ENCODE results near the gene ACTR5. TPM values are rescaled to one million over a fixed set of nuclear protein-coding genes. Genes with fewer than 3 reads are reported as not detected.

The ACTR5 gene
- 5.9 TPM for polyA plus RNA-seq (ENCODE audit: insufficient read length)

- DNase-seq (ENCODE audit: low read depth): peak; percentile 48
Observed at GRCh38 chr20:38748097-38748860, at the start of gene ACTR5. TSS of gene ACTR5 (plus strand) at chr20:38748460. CDS start at chr20:38748479, 19 bp downstream.

DNA sequence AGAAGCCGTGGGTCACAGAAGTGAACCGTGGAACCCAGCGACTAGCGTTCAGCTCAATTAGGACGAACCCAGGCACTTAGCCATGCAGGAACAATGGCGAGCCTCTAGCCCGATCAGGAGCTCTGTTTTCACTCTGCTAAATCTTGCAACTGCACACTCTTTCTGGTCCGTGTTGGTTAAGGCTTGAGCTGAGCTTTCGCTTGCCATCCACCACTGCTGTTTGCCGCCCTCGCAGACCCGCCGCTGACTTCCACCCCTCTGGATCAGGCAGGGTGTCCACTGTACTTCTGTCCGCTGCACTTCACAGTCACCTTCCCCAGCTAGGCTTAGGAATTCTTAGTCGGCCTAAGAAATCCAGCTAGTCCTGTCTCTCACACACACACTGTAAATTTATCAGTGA is 49.7 kb upstream of the ACTR5 start:
- no peak for DNase-seq (ENCODE audit: low read depth)

GRCh38 chr20:38700141-38700540 is 48.1 kb upstream of the ACTR5 start:
- DNase-seq (ENCODE audit: low read depth): no peak

DNA sequence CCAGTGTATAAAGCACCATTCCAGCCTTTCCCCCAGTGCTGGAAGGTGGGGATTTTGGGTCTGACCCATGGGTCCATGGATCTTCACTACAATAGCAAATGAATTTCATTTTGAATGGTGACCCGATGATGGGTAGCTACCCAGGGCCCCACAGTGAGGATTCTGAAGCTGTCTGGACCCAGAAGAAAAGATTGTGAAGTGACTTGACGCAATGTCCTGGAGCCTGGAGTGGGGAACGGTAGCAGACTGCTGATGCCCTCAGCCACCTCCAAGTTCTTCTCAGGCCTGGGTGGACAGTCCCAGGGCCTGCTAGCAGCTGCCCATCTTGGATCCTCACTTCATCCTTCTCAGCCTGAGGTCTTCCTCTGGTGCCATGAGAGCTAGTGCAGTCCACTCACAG is 47.3 kb upstream of the ACTR5 start:
- DNase-seq (ENCODE audit: low read depth): no peak

DNA sequence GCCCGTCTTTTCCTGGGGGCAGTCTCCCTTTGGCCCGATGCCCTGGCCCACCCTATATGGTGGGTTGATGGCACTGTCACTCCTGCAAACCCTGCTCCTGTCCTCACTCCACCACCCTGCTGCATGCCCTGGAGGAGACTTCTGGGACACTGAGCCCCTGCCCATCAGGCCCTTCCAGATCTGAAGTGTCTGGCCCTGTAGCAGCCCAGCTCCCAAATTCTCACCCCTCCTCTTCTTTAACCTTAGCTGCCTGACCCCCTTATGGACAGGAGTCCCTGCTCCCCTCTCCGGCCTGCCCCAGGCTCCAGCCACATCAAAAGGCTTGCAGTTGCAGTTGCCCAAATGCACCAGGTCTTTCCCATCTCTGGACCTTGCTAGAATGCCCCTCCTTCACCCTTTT is 44.7 kb upstream of the ACTR5 start:
- DNase-seq (ENCODE audit: low read depth): no peak

- DNase-seq (ENCODE audit: low read depth): no peak
Observed at GRCh38 chr20:38704136-38704535, 44.1 kb upstream of the ACTR5 start.

DNA sequence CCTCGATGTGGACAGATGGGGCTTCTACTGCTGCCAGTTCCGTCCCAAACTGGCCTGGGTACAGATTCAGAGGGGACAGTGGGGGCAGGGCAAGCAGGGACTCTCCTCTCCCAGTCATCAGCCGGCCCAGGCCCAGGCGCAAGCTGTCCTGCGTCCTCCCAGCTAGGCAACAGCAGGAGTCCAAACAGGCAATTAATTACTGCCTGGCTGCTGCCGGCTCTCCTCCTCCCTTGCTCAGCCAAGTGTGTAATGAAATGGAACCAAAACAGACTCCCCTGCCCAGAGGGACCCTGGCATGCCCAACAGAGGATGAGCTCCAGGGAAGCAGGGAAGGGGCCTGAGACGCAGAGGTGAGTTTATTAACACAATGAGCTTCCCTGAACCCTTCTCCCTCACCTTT is 41.8 kb upstream of the ACTR5 start:
- DNase-seq (ENCODE audit: low read depth): no peak

DNA sequence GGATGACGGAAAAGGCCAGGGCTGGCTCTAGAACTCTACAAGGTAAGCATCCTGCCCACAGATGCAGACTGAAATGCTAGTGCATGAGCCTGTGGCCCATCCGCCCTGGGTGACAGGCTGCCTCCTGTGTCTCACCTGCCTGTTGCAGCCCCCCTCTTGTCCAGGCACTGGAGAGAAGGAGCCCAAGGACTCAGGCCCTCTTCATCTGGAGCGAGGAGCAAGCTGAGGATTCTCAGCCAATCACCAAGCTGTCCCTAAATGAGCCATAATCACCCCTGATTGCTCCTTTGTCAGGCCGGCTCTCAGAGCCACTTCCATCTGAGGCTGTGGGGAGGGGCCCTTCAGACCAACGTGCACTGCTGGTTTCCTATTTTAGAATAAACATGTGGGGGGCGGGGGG is 34.0 kb upstream of the ACTR5 start:
- no peak for DNase-seq (ENCODE audit: low read depth)

- DNase-seq (ENCODE audit: low read depth): no peak
Observed at GRCh38 chr20:38715646-38716045, 32.6 kb upstream of the ACTR5 start.

GRCh38 chr20:38722683-38723016 is 25.6 kb upstream of the ACTR5 start:
- DNase-seq (ENCODE audit: low read depth): no peak

- no peak for DNase-seq (ENCODE audit: low read depth)
Observed at GRCh38 chr20:38723017-38723847, 25.0 kb upstream of the ACTR5 start.

- DNase-seq (ENCODE audit: low read depth): no peak
Observed at GRCh38 chr20:38723848-38724625, 24.2 kb upstream of the ACTR5 start, which contains the start of gene SLC32A1. TSS of gene SLC32A1 (plus strand) at chr20:38724486. CDS start at chr20:38724725, 239 bp downstream.

DNA sequence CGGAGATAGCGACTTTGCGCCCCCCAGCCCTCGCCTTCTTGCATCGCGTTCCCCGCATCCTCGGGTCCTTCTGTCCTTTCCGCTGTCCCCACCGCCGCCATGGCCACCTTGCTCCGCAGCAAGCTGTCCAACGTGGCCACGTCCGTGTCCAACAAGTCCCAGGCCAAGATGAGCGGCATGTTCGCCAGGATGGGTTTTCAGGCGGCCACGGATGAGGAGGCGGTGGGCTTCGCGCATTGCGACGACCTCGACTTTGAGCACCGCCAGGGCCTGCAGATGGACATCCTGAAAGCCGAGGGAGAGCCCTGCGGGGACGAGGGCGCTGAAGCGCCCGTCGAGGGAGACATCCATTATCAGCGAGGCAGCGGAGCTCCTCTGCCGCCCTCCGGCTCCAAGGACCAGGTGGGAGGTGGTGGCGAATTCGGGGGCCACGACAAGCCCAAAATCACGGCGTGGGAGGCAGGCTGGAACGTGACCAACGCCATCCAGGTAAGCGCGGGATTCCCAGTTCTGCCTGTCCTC is 23.6 kb upstream of the ACTR5 start:
- no peak for DNase-seq (ENCODE audit: low read depth)

DNA sequence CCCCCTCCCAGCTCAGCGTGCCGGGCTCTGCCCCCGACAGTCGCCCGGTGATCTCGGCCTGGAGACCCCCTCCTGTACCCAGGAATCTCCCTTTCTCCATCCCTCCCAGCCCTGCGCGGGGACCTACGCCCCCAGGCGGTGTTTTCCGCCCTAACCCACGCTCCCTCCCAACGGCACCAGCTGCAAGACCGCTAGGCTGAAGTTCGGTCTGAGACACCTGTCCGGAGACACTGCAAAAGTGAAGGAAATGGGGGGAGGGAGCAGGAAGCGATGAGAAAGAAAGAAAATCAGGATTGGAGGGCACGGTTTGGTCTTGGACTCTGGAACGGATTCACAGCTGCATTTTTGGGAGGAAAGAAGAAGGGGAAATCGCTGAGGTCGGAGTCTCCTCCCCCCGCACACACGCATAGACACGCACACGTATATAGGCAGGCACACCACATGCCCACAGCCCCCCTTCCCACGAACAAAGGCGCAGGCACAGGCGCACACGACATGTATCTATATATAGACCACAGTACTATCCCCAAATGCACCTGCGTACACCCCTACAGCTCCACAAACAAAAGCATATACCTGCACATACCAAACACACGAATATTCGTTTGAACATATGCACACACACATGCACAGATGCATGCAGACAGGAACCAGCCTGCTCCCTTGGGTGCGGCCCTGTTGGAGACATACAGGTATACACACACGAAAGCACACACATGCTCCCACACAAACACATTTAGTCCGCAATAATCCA is 22.9 kb upstream of the ACTR5 start:
- DNase-seq (ENCODE audit: low read depth): no peak

DNA sequence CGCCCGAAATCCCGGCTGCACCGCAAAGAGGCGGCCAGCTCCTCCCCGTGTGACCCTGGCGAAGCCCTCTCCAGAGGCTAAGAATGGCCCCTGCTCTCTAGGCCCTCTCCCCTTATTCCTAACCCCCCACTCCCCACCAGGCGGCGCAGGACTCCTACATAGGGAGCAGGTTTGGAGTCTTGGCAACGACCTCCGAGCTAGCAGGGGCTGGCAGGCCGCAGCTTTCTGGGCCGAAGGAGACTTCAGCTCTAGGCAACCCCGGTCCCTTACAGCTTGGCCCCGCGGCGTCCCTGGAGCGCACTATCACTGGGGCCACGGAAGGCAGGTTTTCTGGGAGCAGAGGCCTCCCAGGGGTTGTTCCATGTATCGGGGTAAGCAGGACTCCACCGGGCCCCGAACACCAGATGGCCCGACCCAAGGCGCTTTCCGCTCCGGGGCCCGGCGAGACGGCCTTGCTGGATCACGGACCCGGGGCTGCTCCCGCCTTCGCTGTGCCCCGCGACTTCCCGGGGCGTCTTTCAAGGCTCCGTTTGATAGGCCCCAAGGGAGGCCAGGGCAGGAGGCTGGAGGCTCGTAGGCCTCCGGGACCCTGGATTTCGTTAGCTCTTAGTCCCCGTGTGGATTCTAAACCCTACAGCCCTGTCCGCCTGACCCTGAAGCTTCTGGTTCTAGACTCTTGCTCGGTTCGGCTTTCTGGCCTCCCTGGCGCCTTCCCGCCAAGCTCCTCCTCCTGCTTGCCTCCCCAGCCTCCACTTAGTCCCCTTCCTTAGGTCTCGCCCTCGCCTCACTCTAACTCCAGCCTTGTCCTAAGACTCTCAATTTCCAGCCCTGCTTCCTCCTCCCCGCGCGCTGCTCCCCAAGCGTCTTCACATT is 22.1 kb upstream of the ACTR5 start:
- DNase-seq (ENCODE audit: low read depth): no peak

GRCh38 chr20:38726804-38727606 is 21.3 kb upstream of the ACTR5 start:
- no peak for DNase-seq (ENCODE audit: low read depth)

DNA sequence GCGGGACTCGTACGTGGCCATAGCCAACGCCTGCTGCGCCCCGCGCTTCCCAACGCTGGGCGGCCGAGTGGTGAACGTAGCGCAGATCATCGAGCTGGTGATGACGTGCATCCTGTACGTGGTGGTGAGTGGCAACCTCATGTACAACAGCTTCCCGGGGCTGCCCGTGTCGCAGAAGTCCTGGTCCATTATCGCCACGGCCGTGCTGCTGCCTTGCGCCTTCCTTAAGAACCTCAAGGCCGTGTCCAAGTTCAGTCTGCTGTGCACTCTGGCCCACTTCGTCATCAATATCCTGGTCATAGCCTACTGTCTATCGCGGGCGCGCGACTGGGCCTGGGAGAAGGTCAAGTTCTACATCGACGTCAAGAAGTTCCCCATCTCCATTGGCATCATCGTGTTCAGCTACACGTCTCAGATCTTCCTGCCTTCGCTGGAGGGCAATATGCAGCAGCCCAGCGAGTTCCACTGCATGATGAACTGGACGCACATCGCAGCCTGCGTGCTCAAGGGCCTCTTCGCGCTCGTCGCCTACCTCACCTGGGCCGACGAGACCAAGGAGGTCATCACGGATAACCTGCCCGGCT is 20.6 kb upstream of the ACTR5 start:
- DNase-seq (ENCODE audit: low read depth): no peak

DNA sequence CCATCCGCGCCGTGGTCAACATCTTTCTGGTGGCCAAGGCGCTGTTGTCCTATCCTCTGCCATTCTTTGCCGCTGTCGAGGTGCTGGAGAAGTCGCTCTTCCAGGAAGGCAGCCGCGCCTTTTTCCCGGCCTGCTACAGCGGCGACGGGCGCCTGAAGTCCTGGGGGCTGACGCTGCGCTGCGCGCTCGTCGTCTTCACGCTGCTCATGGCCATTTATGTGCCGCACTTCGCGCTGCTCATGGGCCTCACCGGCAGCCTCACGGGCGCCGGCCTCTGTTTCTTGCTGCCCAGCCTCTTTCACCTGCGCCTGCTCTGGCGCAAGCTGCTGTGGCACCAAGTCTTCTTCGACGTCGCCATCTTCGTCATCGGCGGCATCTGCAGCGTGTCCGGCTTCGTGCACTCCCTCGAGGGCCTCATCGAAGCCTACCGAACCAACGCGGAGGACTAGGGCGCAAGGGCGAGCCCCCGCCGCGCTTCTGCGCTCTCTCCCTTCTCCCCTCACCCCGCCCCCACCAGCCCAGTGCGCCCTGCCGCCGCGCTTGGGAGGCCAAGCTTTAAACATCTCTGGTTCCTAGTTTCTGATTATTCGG is 20.0 kb upstream of the ACTR5 start:
- DNase-seq (ENCODE audit: low read depth): no peak
